Measurements from ENCODE around the gene TAF6L. TPM values are rescaled to one million over a fixed set of nuclear protein-coding genes. Genes with fewer than 3 reads are reported as not detected.
"Not testable (repeated sequence)": the region's sequence is repeated elsewhere in the genome, so short reads cannot be mapped to it uniquely, and the experiment has no call there.

Gene TAF6L
- 10 to 100 TPM; 28.6 to 34.9 TPM for total RNA-seq
- polyA plus RNA-seq, result 10 to 100 TPM in 1 of 3 donors, 1 to 10 TPM in 2; 8.7 to 10.8 (median 8.9) TPM
- 15.9 to 40.5 (median 33.2) reads per million in 6 experiments for total RNA-seq

DNA sequence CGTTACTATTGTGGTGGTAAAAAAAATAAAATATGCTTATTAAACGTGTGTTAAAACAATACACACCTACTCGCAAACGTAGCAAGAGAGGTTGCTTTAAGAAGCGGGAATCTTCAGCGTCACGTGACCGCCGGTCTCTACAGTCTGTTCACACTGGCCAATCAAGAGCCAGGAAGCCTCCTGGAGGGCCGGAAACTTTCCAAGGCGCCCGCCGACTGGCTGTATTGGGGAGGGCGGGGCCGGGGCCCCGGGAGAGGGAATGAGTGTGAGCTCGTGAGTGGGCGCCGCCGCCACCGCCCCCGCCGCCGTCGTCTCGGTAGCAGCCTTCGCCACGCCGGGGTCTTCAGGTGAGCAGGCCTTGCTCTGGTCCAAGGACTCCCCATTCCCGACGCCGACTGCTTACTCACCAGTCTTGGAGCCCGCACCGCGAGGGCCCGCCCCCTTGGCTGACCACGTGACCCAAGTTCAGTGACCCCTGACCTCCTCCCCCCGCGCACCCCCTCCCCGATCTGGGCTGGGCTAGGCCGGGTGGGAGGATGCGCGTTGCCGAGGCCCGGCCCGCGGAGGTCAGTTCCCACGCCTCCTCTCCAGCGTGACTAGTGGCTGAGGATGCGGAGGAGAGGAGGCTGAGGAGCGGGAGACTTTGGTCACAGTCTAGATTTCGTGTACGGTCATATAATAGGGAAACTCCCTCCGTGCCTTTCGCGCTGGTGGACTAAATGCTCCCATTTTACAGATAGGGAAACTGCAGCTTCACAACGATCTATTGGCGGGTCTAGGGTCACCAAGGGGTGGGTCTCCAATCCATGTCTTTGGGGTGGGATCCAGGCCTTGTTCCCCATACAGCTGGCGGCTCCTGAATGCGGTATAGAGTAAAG is at the start of gene TAF6L:
Gene TAF6L (plus strand): TSS at position 253 of the 878 bp plus-strand sequence. CDS start 4,388 bp downstream, outside the sequence.
- no peaks in the 10 kb centered on the region for H3K27me3 Mint-ChIP-seq
- DNase-seq (peak; percentile 78 to 93 (median 83)), ATAC-seq (peak; percentile 82 to 94)
- peak within 1 kb of the TSS; percentile 84 to 99 (median 96) for H3K4me3 Mint-ChIP-seq
- no peaks in the 10 kb centered on the region for H3K9me3 Mint-ChIP-seq
- H3K4me1 Mint-ChIP-seq, result peaks cover 15 to 34% (median 32%) of the 10 kb centered on the region in 4 donors
- H3K27ac Mint-ChIP-seq, result peak within 1 kb of the TSS; percentile 89 to 98 (median 96)
- H3K36me3 Mint-ChIP-seq, result peaks cover 0 to 22% (median 2%) of the 10 kb centered on the region in 3 donors
- POLR2A ChIA-PET, result interaction anchor here (0.7 to 6.2 kb wide), 24 partner anchors 7 to 197 kb away, joined by 3 to 75 read pairs (median 4); partner anchors contain the start of genes BSCL2, C11orf98, CSKMT and EEF1G

GRCh38 chr11:62721994-62722393 is 49.2 kb upstream of the TAF6L start:
- no peak overlapping the region for H3K4me3 Mint-ChIP-seq
- no peaks in the 10 kb centered on the region for H3K27me3 Mint-ChIP-seq
- POLR2A ChIA-PET, result interaction anchor here (0.5 to 10.3 kb wide), 3 partner anchors 11 to 118 kb away, joined by 3 to 263 read pairs (median 7); partner anchors contain the start of genes BSCL2, GNG3 and WDR74
- H3K4me1 Mint-ChIP-seq, result peaks cover 28 to 73% (median 57%) of the 10 kb centered on the region in 4 donors
- no peak for ATAC-seq
- no peaks in the 10 kb centered on the region for H3K9me3 Mint-ChIP-seq
- H3K27ac Mint-ChIP-seq, result peak overlapping the region in 3 of 10 donors; percentile 10 to 85 (median 81)
- H3K36me3 Mint-ChIP-seq, result peaks cover 0 to 86% (median 51%) of the 10 kb centered on the region in 3 donors
- DNase-seq, result no peak

DNA sequence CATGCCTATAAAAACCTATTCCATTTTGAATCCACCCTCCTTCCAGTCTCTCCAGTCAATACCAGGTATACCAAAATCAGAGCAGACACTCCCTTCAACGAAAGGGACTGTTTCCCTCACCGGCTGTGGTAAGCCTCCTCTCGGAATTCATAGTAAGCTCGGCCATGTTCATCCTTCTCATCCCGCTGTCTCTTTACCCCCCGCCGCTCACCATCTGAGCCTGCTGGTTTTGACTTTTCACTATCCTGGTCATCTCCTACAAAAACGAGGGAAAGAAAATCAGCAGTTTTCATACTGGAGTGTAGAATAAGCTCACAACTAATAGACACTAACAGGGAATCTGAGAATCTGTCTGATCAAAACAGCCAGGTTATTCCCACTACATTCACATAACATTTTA is 47.0 kb upstream of the TAF6L start:
- POLR2A ChIA-PET, result interaction anchor here (1.2 to 10.3 kb wide), 6 partner anchors 13 to 133 kb away, joined by 3 to 263 read pairs (median 79); partner anchors contain the start of genes BSCL2, GNG3, POLR2G and TUT1
- DNase-seq (no peak), ATAC-seq (no peak)
- peaks cover 29 to 69% (median 60%) of the 10 kb centered on the region in 4 donors for H3K4me1 Mint-ChIP-seq
- no peaks in the 10 kb centered on the region for H3K9me3 Mint-ChIP-seq
- H3K27ac Mint-ChIP-seq, result peak overlapping the region; percentile 6 to 87 (median 66)
- H3K4me3 Mint-ChIP-seq, result peak overlapping the region; percentile 56 to 99 (median 94)
- H3K36me3 Mint-ChIP-seq, result peaks cover 0 to 67% (median 39%) of the 10 kb centered on the region in 3 donors
- peaks cover 0 to 2% (median 0%) of the 10 kb centered on the region in 5 donors for H3K27me3 Mint-ChIP-seq

DNA sequence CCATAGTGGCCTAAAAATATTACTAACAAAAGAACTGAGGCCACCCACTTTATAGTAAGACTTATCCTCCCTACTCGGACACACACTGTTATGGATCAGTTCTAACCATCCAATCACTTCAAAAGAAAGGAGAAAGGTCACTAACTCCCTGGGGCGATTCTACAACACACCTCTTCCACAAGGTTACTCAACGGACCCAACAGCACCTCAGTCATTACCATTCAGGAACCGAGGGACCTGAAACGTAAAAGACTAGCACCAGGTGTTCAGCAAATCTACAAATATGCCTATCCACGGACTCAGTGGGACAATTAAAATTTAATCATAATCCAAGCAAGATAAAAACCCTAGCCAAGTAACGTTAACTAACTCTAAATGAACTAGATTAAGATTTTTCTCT is 45.5 kb upstream of the TAF6L start:
- DNase-seq, result no peak
- Mint-ChIP-seq H3K4me3 (peak overlapping the region; percentile 92 to 99 (median 96)), H3K36me3 (peaks cover 0 to 56% (median 30%) of the 10 kb centered on the region in 3 donors), H3K27ac (peak overlapping the region; percentile 82 to 97 (median 87)), H3K27me3 (peaks cover 0 to 2% (median 0%) of the 10 kb centered on the region in 5 donors), H3K4me1 (peaks cover 25 to 72% (median 56%) of the 10 kb centered on the region in 4 donors), H3K9me3 (no peaks in the 10 kb centered on the region)
- POLR2A ChIA-PET, result interaction anchor here (0.6 to 10.3 kb wide), 15 partner anchors 12 to 330 kb away, joined by 3 to 263 read pairs (median 47); partner anchors contain the start of genes BSCL2, GNG3, LBHD1 and MTA2
- no peak for ATAC-seq

GRCh38 chr11:62726156-62726914 is 44.9 kb upstream of the TAF6L start:
- DNase-seq, result peak in 4 of 10 donors; percentile 7 to 70 (median 22)
- peaks cover 0 to 2% (median 0%) of the 10 kb centered on the region in 5 donors for H3K27me3 Mint-ChIP-seq
- H3K9me3 Mint-ChIP-seq, result no peaks in the 10 kb centered on the region

GRCh38 chr11:62726915-62727164 is 44.4 kb upstream of the TAF6L start:
- peak overlapping the region in 8 of 10 donors; percentile 90 to 100 (median 99) for H3K27ac Mint-ChIP-seq
- H3K36me3 Mint-ChIP-seq, result peaks cover 0 to 53% (median 23%) of the 10 kb centered on the region in 3 donors
- ATAC-seq (peak in 1 of 2 donors; percentile 7), DNase-seq (no peak)
- POLR2A ChIA-PET, result interaction anchor here (0.7 to 10.3 kb wide), 47 partner anchors 8 to 1591 kb away, joined by 3 to 263 read pairs (median 8); partner anchors contain the start of genes B3GAT3, BSCL2, C11orf98 and CSKMT
- H3K27me3 Mint-ChIP-seq, result peaks cover 0 to 2% (median 0%) of the 10 kb centered on the region in 5 donors
- H3K4me3 Mint-ChIP-seq, result peak overlapping the region; percentile 92 to 99 (median 96)
- peaks cover 25 to 69% (median 56%) of the 10 kb centered on the region in 4 donors for H3K4me1 Mint-ChIP-seq
- H3K9me3 Mint-ChIP-seq, result no peaks in the 10 kb centered on the region

More at GRCh38 chr11:62726156-62726914, 44.9 kb upstream of the TAF6L start:
- Mint-ChIP-seq H3K4me1 (peaks cover 25 to 72% (median 56%) of the 10 kb centered on the region in 4 donors), H3K27ac (peak overlapping the region; percentile 82 to 97 (median 87)), H3K36me3 (peaks cover 0 to 53% (median 27%) of the 10 kb centered on the region in 3 donors), H3K4me3 (peak overlapping the region; percentile 92 to 99 (median 96))
- no peak for ATAC-seq
- POLR2A ChIA-PET, result interaction anchor here (0.6 to 10.3 kb wide), 35 partner anchors 9 to 1520 kb away, joined by 3 to 263 read pairs (median 8); partner anchors contain the start of genes B3GAT3, BSCL2, C11orf98 and CSKMT

DNA sequence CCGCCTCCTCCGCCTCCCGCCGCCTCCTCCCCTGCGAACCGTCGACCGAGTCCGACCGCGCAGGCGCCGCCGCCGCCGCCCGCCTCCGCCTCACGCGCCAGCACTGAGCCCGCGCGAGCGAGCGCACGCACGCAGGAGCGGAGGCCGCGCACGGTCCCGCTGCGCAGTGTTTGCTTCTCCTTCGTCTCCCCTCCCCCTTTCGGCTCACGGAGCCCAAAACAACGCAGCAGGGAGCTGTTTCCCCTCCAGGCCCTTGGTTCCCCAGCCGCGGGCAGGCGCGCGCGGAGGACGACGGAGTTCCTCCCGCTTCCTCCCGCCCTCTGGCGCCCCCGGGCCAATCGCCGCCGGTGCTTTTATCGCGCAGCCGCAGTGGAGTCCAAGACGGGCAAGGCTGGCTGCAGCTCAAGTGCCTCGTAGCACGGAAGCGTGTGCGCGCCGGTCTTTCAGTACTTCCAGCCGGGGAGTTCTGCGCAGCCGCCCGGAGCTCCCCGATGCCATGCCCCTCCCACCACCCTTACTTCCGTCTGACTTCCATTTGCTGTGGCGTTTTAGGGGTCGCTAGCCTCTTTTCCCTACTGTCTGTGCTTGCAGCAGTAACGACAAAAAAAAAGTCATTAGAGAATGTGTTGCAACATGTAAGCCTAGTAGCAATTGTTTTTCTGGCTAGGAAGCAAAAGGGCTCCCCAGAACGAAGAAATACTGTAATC is 43.9 kb upstream of the TAF6L start, which contains the start of gene HNRNPUL2:
Gene HNRNPUL2 (minus strand): TSS at position 293 of the 707 bp plus-strand sequence. CDS start 301 bp downstream, outside the sequence.
- H3K36me3 Mint-ChIP-seq, result peaks cover 0 to 50% (median 18%) of the 10 kb centered on the region in 3 donors

GRCh38 chr11:62727872-62728170 is 43.4 kb upstream of the TAF6L start:
- H3K27ac Mint-ChIP-seq, result peak overlapping the region; percentile 90 to 100 (median 99)
- peaks cover 0 to 2% (median 0%) of the 10 kb centered on the region in 5 donors for H3K27me3 Mint-ChIP-seq
- ATAC-seq (peak; percentile 60 to 66), DNase-seq (peak in 9 of 10 donors; percentile 64 to 96 (median 85))
- H3K9me3 Mint-ChIP-seq, result no peaks in the 10 kb centered on the region
- H3K4me3 Mint-ChIP-seq, result peak overlapping the region; percentile 92 to 99 (median 96)
- peaks cover 20 to 62% (median 47%) of the 10 kb centered on the region in 4 donors for H3K4me1 Mint-ChIP-seq
- peaks cover 0 to 49% (median 13%) of the 10 kb centered on the region in 3 donors for H3K36me3 Mint-ChIP-seq
- POLR2A ChIA-PET, result interaction anchor here (0.6 to 10.3 kb wide), 53 partner anchors 9 to 1590 kb away, joined by 3 to 263 read pairs (median 7); partner anchors contain the start of genes B3GAT3, BSCL2, C11orf98 and CSKMT

More for the DNA sequence above, 43.9 kb upstream of the TAF6L start, which contains the start of gene HNRNPUL2:
- Mint-ChIP-seq H3K9me3 (no peaks in the 10 kb centered on the region), H3K27me3 (peaks cover 0 to 2% (median 0%) of the 10 kb centered on the region in 5 donors), H3K27ac (peak within 1 kb of the TSS; percentile 90 to 100 (median 99)), H3K4me1 (peaks cover 25 to 64% (median 51%) of the 10 kb centered on the region in 4 donors), H3K4me3 (peak within 1 kb of the TSS; percentile 92 to 99 (median 96))
- peak; percentile 79 to 81 for ATAC-seq
- peak; percentile 98 to 99 (median 99) for DNase-seq
- POLR2A ChIA-PET, result interaction anchor here (0.6 to 10.3 kb wide), 57 partner anchors 10 to 1590 kb away, joined by 3 to 263 read pairs (median 6); partner anchors contain the start of genes B3GAT3, BSCL2, C11orf98 and CSKMT

DNA sequence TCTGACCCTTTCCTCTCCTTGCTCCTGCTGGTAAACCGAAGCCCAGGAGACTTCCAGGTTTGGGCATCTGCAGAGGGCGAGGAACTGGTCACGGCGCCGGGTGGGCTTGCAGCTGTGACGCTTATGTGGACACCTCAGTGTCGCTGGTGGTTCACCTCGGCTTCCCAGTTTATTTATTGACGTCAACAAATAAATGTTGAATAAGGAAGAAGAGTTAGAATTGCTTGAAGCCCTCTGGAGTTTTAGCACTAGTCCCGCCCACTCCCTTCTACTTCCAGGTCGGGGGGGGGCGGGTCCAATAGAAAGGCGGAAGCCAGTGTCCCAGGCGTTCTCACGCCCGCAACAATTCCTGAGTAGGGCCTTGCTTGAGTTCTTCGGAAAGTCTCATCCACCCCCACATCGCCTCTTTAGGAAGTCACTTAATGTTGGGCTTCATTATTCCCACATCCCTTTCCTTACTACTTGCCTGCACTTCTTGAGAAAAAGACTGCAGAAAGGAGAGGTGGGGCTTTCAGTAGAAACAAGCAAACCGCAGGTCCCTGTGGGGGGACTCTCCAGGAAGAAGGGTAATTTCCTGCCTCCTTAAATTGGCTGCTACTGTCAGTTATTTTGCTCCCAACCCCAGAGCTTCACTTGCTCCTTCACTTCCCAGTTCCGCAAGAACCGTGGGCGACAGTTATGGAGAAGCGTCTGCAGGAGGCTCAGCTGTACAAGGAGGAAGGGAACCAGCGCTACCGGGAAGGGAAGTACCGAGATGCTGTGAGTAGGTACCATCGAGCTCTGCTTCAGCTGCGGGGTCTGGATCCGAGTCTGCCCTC is 42.8 kb upstream of the TAF6L start, which contains the start of gene TTC9C:
Gene TTC9C (plus strand): TSS at position 316 of the 818 bp plus-strand sequence. CDS start 363 bp downstream, at position 679.
- peak; percentile 75 to 91 (median 82) for DNase-seq
- POLR2A ChIA-PET, result interaction anchor here (0.6 to 10.3 kb wide), 42 partner anchors 17 to 1542 kb away, joined by 3 to 263 read pairs (median 8); partner anchors contain the start of genes B3GAT3, BSCL2, C11orf98 and CSKMT
- H3K4me1 Mint-ChIP-seq, result peaks cover 25 to 63% (median 49%) of the 10 kb centered on the region in 4 donors
- peak within 1 kb of the TSS; percentile 92 to 99 (median 96) for H3K4me3 Mint-ChIP-seq
- peak within 1 kb of the TSS; percentile 90 to 100 (median 99) for H3K27ac Mint-ChIP-seq
- peaks cover 0 to 2% (median 0%) of the 10 kb centered on the region in 5 donors for H3K27me3 Mint-ChIP-seq
- no peaks in the 10 kb centered on the region for H3K9me3 Mint-ChIP-seq
- ATAC-seq, result peak; percentile 35 to 37
- H3K36me3 Mint-ChIP-seq, result peaks cover 3 to 49% (median 13%) of the 10 kb centered on the region in 3 donors

- H3K36me3 Mint-ChIP-seq, result peaks cover 4 to 47% (median 7%) of the 10 kb centered on the region in 3 donors
- ATAC-seq, DNase-seq, H3K9me3 Mint-ChIP-seq, H3K27me3 Mint-ChIP-seq: not testable (repeated sequence)
- H3K4me3 Mint-ChIP-seq, result peak overlapping the region; percentile 58 to 99 (median 88)
- peak overlapping the region in 7 of 10 donors; percentile 20 to 77 (median 38) for H3K27ac Mint-ChIP-seq
- peaks cover 14 to 46% (median 34%) of the 10 kb centered on the region in 4 donors for H3K4me1 Mint-ChIP-seq
- POLR2A ChIA-PET, result interaction anchor here (1.6 to 10.3 kb wide), 10 partner anchors 19 to 157 kb away, joined by 4 to 263 read pairs (median 80); partner anchors contain the start of genes BSCL2, EEF1G, GNG3 and POLR2G
Measured at GRCh38 chr11:62730076-62730475, 41.1 kb upstream of the TAF6L start.

All from naive thymus-derived CD8-positive, alpha-beta T cell (primary cell).